PC-9 (cell line): ENCODE measurements around the gene CLCN6. TPM values are rescaled to one million over a fixed set of nuclear protein-coding genes. Genes with fewer than 3 reads are reported as not detected.

Experiments
- BruUV-seq: library from RNA; stranded (reverse); fragments of 400-500 nt; replicated peaks from 2 replicates; lab custom pipeline; 2021; lab: Mats Ljungman, UMichigan
- CTCF ChIA-PET: fragments of 300-600 bp; sonication (Branson Sonifier 250); formaldehyde crosslinking; loops from one replicate; lab custom pipeline; 2022; ENCODE audit warnings: antibody characterized with exemption; lab: Charles Lee
- POLR2A ChIA-PET: fragments of 300-600 bp; sonication (Branson Sonifier 250); formaldehyde crosslinking; loops from one replicate; lab custom pipeline; 2022; ENCODE audit warnings: antibody characterized with exemption; ENCODE audit not compliant: unreplicated experiment; lab: Charles Lee
- DNase-seq, 2 experiments: peaks; one replicate each; pipeline versions ENCODE4 v3.0.0 to v3.0.0-alpha.2; 2015 to 2022; ENCODE audit warnings: mixed read lengths in 1 of 2
- H2AFZ ChIP-seq: fragments of 200-600 bp; sonication (generic); 2 replicates; pipeline ENCODE4 v1.8.1; 2017; ENCODE audit warnings: antibody characterized with exemption
- H3F3A ChIP-seq: fragments of 200-600 bp; sonication (generic); 2 replicates; pipeline ENCODE4 v1.8.1; 2017; ENCODE audit warnings: antibody characterized with exemption, mild to moderate bottlenecking, low read depth; ENCODE audit not compliant: insufficient read depth
- H3K27ac ChIP-seq: fragments of 200-600 bp; sonication (generic); 2 replicates; pipeline ENCODE4 v1.6.1; 2016; ENCODE audit warnings: mixed run types
- H3K27me3 ChIP-seq: fragments of 200-600 bp; sonication (generic); 2 replicates; pipeline ENCODE4 v1.6.1; 2016; ENCODE audit warnings: low read depth, mixed run types; ENCODE audit not compliant: insufficient read depth
- H3K36me3 ChIP-seq: fragments of 200-600 bp; sonication (generic); 2 replicates; pipeline ENCODE4 v1.6.1; 2016; ENCODE audit warnings: low read depth, mixed run types
- H3K4me1 ChIP-seq: fragments of 200-600 bp; sonication (generic); replicated peaks from 2 replicates; pipeline ENCODE4 v1.6.1; 2016; ENCODE audit warnings: mixed run types; ENCODE audit not compliant: insufficient read depth
- H3K4me2 ChIP-seq: fragments of 200-600 bp; sonication (generic); 2 replicates; pipeline ENCODE4 v1.6.1; 2017; ENCODE audit warnings: mixed run types
- H3K4me3 ChIP-seq: fragments of 200-600 bp; sonication (generic); 2 replicates; pipeline ENCODE4 v1.6.1; 2016; ENCODE audit warnings: mixed run types
- H3K79me2 ChIP-seq: fragments of 200-600 bp; sonication (generic); 2 replicates; pipeline ENCODE4 v1.6.1; 2017; ENCODE audit warnings: low read depth, mixed run types
- H3K9me2 ChIP-seq: fragments of 200-600 bp; sonication (generic); 2 replicates; pipeline ENCODE4 v1.8.1; 2017; ENCODE audit warnings: mild to moderate bottlenecking; ENCODE audit not compliant: insufficient read depth
- H3K9me3 ChIP-seq: fragments of 200-600 bp; sonication (generic); 2 replicates; pipeline ENCODE4 v1.8.1; 2016; ENCODE audit warnings: low read depth; ENCODE audit not compliant: insufficient read depth
- H4K20me1 ChIP-seq: fragments of 200-600 bp; sonication (generic); 2 replicates; pipeline ENCODE4 v1.8.1; 2017; ENCODE audit not compliant: insufficient read depth
- EZH2 ChIP-seq: fragments of 200-600 bp; sonication (generic); IDR thresholded peaks from 2 replicates; pipeline ENCODE4 v1.8.0; 2017; ENCODE audit warnings: antibody characterized with exemption, low read depth
- intact Hi-C: fragments of 100-400 bp; cut with micrococcal nuclease; formaldehyde crosslinking; loops from one replicate; pipeline ENCODE4 v1.10.0; 2022; ENCODE audit not compliant: unreplicated experiment
- total RNA-seq: library from RNA; stranded (reverse); gene quantifications from 2 replicates; pipeline ENCODE4 v1.2.3, GENCODE V29; 2021
- TF ChIP-seq, protein P1 (sequence below): fragments of 200-600 bp; sonication (generic); conservative IDR thresholded peaks from 2 replicates; pipeline ENCODE4 v1.6.1; 2017; ENCODE audit warnings: mixed run types, antibody characterized with exemption, mild to moderate bottlenecking, moderate library complexity

The CLCN6 gene
- total RNA-seq, 1 experiment from 2014 or later, result 16.7 TPM

DNA sequence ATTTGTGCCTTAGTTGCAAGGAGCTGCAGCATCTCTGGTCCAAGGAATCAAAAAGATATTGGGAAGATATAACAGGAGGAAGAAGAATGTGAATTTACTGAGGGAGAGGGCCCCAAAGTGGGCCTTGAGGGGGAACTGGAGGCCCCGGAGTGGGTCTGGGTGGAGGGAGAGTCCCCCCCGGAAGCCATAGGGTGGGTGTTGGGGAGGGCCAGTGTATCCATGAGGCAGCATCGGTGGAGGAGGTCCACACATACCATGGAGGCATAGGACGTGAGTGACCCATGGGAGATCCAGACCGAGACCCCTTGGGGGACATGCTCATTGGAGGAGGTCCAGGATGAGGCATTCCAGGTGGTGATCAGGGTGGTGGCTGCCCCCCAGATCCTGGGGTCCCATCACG, 44.7 kb upstream of the CLCN6 start:
- Histone ChIP-seq H3K4me1 (no peaks in the 10 kb centered on the region), H3K4me3 (no peak overlapping the region), H3K4me2 (no peak overlapping the region), H3K9me2 (no peaks in the 10 kb centered on the region), H3K27ac (no peak overlapping the region), H4K20me1 (no peaks in the 10 kb centered on the region), H3K79me2 (no peaks in the 10 kb centered on the region), H3K36me3 (no peaks in the 10 kb centered on the region), H3K27me3 (no peaks in the 10 kb centered on the region), H3K9me3 (no peaks in the 10 kb centered on the region), H3F3A (no peaks in the 10 kb centered on the region), H2AFZ (no peak overlapping the region)
- POLR2A ChIA-PET, result no interaction called here
- TF ChIP-seq, protein P1, sequence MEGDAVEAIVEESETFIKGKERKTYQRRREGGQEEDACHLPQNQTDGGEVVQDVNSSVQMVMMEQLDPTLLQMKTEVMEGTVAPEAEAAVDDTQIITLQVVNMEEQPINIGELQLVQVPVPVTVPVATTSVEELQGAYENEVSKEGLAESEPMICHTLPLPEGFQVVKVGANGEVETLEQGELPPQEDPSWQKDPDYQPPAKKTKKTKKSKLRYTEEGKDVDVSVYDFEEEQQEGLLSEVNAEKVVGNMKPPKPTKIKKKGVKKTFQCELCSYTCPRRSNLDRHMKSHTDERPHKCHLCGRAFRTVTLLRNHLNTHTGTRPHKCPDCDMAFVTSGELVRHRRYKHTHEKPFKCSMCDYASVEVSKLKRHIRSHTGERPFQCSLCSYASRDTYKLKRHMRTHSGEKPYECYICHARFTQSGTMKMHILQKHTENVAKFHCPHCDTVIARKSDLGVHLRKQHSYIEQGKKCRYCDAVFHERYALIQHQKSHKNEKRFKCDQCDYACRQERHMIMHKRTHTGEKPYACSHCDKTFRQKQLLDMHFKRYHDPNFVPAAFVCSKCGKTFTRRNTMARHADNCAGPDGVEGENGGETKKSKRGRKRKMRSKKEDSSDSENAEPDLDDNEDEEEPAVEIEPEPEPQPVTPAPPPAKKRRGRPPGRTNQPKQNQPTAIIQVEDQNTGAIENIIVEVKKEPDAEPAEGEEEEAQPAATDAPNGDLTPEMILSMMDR, result no peak
- TF ChIP-seq EZH2, result no peak
- DNase-seq, result no peak
- CTCF ChIA-PET, result no interaction called here
- intact Hi-C loops, result no loop called here
- no TSS peak for BruUV-seq

DNA sequence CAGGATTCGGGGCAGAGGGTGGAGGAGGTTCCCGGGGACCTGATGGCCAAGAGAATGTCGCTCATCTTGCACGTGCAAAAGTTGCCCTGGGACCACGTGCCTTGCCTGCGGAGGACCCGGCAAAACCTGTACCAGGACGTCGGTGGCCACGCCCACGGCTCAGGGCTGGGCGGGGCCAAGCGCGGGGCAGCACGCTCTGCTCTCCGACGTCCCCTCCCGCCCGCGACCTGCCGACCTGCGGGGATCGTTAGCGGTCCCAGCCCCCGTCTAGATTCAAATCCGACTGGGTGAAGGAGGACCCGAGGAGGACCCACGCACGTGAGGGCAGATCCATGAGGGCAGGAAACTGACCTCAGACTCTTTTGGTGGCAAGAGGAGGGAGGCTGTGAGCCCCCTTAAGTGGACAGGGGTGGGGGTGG, 44.0 kb upstream of the CLCN6 start, which contains the start of gene C1orf167:
Gene C1orf167, plus strand, starts transcription at position 206 of the 419 bp plus-strand sequence. CDS start 2,208 bp downstream, outside the sequence.
- H3K27ac ChIP-seq, result no peak within 1 kb of the TSS
- no peaks in the 10 kb centered on the region for H3K9me2 ChIP-seq
- no peaks in the 10 kb centered on the region for H3K9me3 ChIP-seq
- ChIA-PET POLR2A (no interaction called here), CTCF (no interaction called here)
- no peak for TF ChIP-seq EZH2
- TF ChIP-seq, protein P1, result no peak
- H4K20me1 ChIP-seq, result no peaks in the 10 kb centered on the region
- H2AFZ ChIP-seq, result no peak within 1 kb of the TSS
- peak in 1 of 2 experiments; percentile 35 for DNase-seq
- no peaks in the 10 kb centered on the region for H3K36me3 ChIP-seq
- no peak within 1 kb of the TSS for H3K4me3 ChIP-seq
- H3K4me2 ChIP-seq, result no peak within 1 kb of the TSS
- H3K79me2 ChIP-seq, result no peaks in the 10 kb centered on the region
- no peaks in the 10 kb centered on the region for H3K27me3 ChIP-seq
- no peaks in the 10 kb centered on the region for H3F3A ChIP-seq
- BruUV-seq, result no TSS peak
- no peaks in the 10 kb centered on the region for H3K4me1 ChIP-seq
- intact Hi-C loops, result no loop called here

DNA sequence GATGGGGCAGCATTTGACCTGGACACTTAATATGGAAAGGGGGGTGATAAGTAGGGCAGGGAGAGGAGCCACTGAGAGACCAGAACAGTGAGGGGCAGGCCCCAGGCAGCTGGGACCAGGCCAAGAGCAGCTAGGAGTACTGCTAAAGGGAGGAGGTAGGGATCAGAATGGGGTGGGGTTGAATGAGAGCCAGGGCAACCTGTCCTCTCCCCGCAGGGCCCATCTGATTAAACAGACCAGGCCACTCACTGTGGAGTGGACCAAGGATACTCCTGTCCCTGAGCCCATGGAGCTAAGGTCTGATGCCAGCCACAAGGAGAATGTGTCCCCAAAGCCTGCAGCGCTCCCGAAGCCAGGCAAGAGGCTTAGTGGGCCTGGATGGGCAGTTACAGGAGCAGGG, 41.9 kb upstream of the CLCN6 start:
- H3K27ac ChIP-seq, result no peak overlapping the region
- H3F3A ChIP-seq, result no peaks in the 10 kb centered on the region
- no peaks in the 10 kb centered on the region for H4K20me1 ChIP-seq
- H3K79me2 ChIP-seq, result no peaks in the 10 kb centered on the region
- no peaks in the 10 kb centered on the region for H3K36me3 ChIP-seq
- H3K4me2 ChIP-seq, result no peak overlapping the region
- no peaks in the 10 kb centered on the region for H3K9me3 ChIP-seq
- ChIA-PET POLR2A (no interaction called here), CTCF (no interaction called here)
- no peaks in the 10 kb centered on the region for H3K4me1 ChIP-seq
- no peak overlapping the region for H2AFZ ChIP-seq
- H3K9me2 ChIP-seq, result no peaks in the 10 kb centered on the region
- BruUV-seq, result no TSS peak
- DNase-seq, result no peak
- H3K27me3 ChIP-seq, result no peaks in the 10 kb centered on the region
- no peak overlapping the region for H3K4me3 ChIP-seq
- TF ChIP-seq, protein P1, result no peak
- TF ChIP-seq EZH2, result no peak
- intact Hi-C loops, result no loop called here
